AG04449 (cell line): Measurements from ENCODE around the gene CYP26A1.

ENCODE experiments used
- CTCF ChIA-PET: fragments of 350-600 bp; formaldehyde crosslinking; extraction: SDS; loops from one replicate; lab custom pipeline; 2021; ENCODE audit warnings: antibody characterized with exemption; lab: Yijun Ruan, JAX
- POLR2A ChIA-PET: fragments of 400-600, 350-600 bp; formaldehyde crosslinking; extraction: SDS; loops from one replicate; lab custom pipeline; 2020; ENCODE audit warnings: antibody characterized with exemption, inconsistent platforms; lab: Yijun Ruan, JAX
- DNase-seq: peaks from one replicate; pipeline ENCODE4 v3.0.0-alpha.2; 2010; ENCODE audit warnings: low read depth, low spot score
- H3K4me3 ChIP-seq: 2 replicates; pipeline ENCODE4 v1.5.1; 2011; ENCODE audit warnings: low read depth, mild to moderate bottlenecking, control low read depth, low read length
- TF ChIP-seq, protein P1 (sequence below): IDR thresholded peaks from one replicate; pipeline ENCODE4 v1.5.1; 2011; ENCODE audit warnings: mild to moderate bottlenecking, moderate library complexity, low read length, control low read depth, inconsistent platforms; ENCODE audit not compliant: insufficient read depth; ENCODE audit errors: missing control alignments

CYP26A1 gene

GRCh38 chr10:93081318-93081717 lies 7.6 kb downstream of the CYP26A1 start:
- ChIA-PET CTCF (interaction anchor here (1.0 to 6.3 kb wide), 24 partner anchors 8 to 429 kb away, joined by 3 to 92 read pairs (median 9); partner anchors contain the start of gene MYOF), POLR2A (no interaction called here)
- TF ChIP-seq, protein P1, sequence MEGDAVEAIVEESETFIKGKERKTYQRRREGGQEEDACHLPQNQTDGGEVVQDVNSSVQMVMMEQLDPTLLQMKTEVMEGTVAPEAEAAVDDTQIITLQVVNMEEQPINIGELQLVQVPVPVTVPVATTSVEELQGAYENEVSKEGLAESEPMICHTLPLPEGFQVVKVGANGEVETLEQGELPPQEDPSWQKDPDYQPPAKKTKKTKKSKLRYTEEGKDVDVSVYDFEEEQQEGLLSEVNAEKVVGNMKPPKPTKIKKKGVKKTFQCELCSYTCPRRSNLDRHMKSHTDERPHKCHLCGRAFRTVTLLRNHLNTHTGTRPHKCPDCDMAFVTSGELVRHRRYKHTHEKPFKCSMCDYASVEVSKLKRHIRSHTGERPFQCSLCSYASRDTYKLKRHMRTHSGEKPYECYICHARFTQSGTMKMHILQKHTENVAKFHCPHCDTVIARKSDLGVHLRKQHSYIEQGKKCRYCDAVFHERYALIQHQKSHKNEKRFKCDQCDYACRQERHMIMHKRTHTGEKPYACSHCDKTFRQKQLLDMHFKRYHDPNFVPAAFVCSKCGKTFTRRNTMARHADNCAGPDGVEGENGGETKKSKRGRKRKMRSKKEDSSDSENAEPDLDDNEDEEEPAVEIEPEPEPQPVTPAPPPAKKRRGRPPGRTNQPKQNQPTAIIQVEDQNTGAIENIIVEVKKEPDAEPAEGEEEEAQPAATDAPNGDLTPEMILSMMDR: no peak
- no peak overlapping the region for H3K4me3 ChIP-seq
- DNase-seq: no peak

- no peak overlapping the region for H3K4me3 ChIP-seq
- CTCF ChIA-PET: interaction anchor here (1.0 to 6.3 kb wide), 12 partner anchors 11 to 429 kb away, joined by 3 to 92 read pairs (median 7); partner anchors contain the start of gene MYOF
- POLR2A ChIA-PET: no interaction called here
- no peak for DNase-seq
- TF ChIP-seq, protein P1: no peak
Measured at GRCh38 chr10:93081834-93082233, 8.1 kb downstream of the CYP26A1 start.

GRCh38 chr10:93083743-93084539 lies 10.2 kb downstream of the CYP26A1 start:
- ChIA-PET CTCF (interaction anchor here (0.7 to 1.4 kb wide), 4 partner anchors 23 to 425 kb away, joined by 3 to 4 read pairs (median 3); no protein-coding TSS in a partner anchor), POLR2A (no interaction called here)
- DNase-seq: no peak
- TF ChIP-seq, protein P1: no peak
- no peak overlapping the region for H3K4me3 ChIP-seq

DNA sequence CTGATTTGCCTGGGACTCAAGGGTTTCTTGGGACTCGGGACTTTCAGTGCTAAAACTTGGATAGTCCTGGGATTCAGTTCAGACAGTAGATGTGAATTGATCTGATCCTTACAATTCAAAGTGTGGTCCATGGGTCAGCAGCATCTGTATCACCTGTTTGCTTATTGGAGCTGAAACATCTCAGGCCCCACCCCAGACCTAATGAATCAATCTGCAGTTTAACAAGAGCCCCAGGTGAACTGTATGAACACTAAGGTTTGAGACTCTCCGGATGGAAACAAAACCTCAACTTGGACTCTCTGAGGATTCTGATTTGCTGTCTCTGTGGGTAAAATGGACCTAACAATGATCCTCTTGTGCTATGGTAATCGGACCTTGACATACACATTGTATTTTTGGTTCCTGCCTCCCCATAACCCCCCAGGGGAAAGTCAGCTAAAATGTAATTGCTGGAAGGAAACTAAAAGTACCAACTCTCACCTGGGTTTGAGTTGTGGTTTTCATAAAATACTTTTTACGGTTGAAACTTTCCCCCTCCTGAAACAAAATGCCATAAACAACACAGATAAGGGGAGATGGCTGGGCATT lies 11.7 kb downstream of the CYP26A1 start:
- DNase-seq: no peak
- TF ChIP-seq, protein P1: no peak
- no peak overlapping the region for H3K4me3 ChIP-seq
- CTCF ChIA-PET: interaction anchor here (0.8 to 2.4 kb wide), 4 partner anchors 9 to 206 kb away, joined by 3 to 10 read pairs (median 4); no protein-coding TSS in a partner anchor
- POLR2A ChIA-PET: no interaction called here

DNA sequence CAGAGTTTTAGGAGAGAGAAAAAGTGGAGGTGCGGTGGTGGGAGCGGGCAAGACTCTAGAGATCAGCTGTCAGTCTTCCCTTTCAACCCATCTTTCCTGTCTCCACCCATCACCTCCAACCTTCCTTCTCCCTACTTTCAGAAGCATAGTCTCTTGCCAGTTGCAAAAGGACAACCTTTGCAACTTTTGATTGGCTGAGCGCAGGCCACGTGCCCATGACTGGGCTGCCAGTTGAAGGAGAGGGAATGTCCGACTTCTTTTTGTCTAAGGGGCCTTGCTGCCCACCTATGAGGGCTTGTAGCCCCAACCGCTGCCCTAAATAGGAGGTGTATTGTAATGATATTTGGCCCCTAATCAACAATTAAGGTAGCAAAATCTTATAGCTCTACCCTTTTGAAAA lies 12.6 kb downstream of the CYP26A1 start:
- CTCF ChIA-PET: interaction anchor here (0.5 to 2.4 kb wide), 3 partner anchors 9 to 206 kb away, joined by 3 to 10 read pairs (median 3); no protein-coding TSS in a partner anchor
- no peak overlapping the region for H3K4me3 ChIP-seq
- TF ChIP-seq, protein P1: no peak
- POLR2A ChIA-PET: no interaction called here
- DNase-seq: no peak

GRCh38 chr10:93087846-93088245 lies 14.2 kb downstream of the CYP26A1 start:
- ChIA-PET POLR2A (no interaction called here), CTCF (interaction anchor here (2.0 kb wide), 1 partner anchor 8 kb away, joined by 16 read pairs; no protein-coding TSS in a partner anchor)
- H3K4me3 ChIP-seq: no peak overlapping the region
- TF ChIP-seq, protein P1: no peak
- no peak for DNase-seq
